Measurements from ENCODE around the gene RNASEH2C.
"Not testable (repeated sequence)": the region's sequence is repeated elsewhere in the genome, so short reads cannot be mapped to it uniquely, and the experiment has no call there.

RNASEH2C gene

DNA sequence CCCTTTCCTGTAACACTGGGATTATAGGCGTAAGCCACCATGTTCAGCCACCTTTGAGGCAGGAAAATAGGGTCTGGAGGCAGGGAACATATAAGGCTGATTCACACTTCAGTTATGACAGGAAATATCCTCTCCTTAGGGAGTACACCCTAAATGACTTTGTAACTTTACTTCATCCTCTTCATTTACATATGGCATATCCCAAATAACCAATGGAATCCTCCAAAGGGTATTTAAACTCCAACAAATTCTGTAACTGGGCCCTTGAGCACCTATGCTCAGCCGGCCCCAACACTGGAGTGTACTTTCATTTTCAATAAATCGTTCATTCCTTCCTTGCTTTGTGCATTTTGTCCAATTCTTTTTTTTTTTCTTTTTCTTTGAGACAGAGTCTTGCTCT is 10.2 kb downstream of the RNASEH2C start:
- H3K36me3 ChIP-seq, result peaks cover 25% of the 10 kb centered on the region
- H3K27me3 ChIP-seq, result no peaks in the 10 kb centered on the region
- H3K27ac ChIP-seq, result peak overlapping the region; percentile 100
- H3K9me3 ChIP-seq, result no peaks in the 10 kb centered on the region
- peak overlapping the region; percentile 80 for H3K4me2 ChIP-seq
- no peak for TF ChIP-seq Cebpa-rat (IDR thresholded peaks at IDR 0.05)
- H3K4me1 ChIP-seq, result peaks cover 74% of the 10 kb centered on the region
- peaks cover 19% of the 10 kb centered on the region; the same call in 1 of the 2 replicates for H4K20me1 ChIP-seq
- peak overlapping the region; percentile 77; the same call in 1 of the 2 replicates for H3K4me3 ChIP-seq
- 0 out of 2 replicates have a peak overlapping the region, but pooled peaks have one; percentile 8 for H3K9ac ChIP-seq

DNA sequence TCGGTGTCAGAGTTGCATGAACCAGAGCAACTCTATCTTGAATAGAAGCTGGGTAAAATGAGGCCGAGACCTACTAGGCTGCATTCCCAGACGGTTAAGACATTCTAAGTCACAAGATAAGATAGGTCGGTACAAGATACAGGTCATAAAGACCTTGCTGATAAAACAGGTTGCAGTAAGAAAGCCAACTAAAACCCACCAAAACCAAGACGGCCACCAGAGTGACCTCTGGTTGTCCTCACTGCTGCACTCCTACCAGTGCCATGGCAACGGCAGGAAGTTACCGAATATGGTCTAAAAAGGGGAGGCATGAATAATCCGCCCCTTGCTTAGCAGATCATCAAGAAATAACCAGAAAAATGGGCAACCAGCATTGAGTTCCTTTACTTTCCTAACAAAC is 10.9 kb downstream of the RNASEH2C start:
- Histone ChIP-seq H3K27ac (0 out of 2 replicates have a peak overlapping the region, but pooled peaks have one; percentile 2), H3K4me1 (peaks cover 82% of the 10 kb centered on the region), H4K20me1 (peaks cover 15% of the 10 kb centered on the region; the same call in 1 of the 2 replicates), H3K36me3 (peaks cover 18% of the 10 kb centered on the region), H3K27me3 (no peaks in the 10 kb centered on the region), H3K9ac (no peak overlapping the region), H3K4me3 (no peak overlapping the region), H3K4me2 (peak overlapping the region; percentile 80), H3K9me3 (no peaks in the 10 kb centered on the region)
- TF ChIP-seq Cebpa-rat (IDR thresholded peaks at IDR 0.05), result no peak

DNA sequence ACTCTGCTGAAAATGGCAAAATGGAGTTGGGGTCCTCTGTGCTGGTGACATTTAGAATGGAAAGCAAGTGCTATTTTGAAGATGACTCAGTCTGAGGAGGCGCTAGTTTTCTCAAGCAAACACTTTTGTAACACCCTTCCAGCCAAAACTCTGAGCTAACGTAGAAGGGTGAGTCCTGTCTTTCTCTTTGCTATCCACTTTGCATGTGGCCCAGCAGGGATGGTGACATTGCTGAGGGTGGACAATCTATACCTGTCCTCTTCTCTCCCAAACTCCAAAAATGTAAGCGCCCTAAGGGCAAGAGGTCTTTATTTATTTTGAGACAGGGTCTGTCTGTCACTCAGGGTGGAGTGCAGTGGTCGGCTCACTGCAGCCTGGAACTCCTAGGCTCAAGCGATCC is 12.1 kb downstream of the RNASEH2C start:
- H4K20me1 ChIP-seq, result peaks cover 10% of the 10 kb centered on the region; the same call in 1 of the 2 replicates
- peaks cover 6% of the 10 kb centered on the region for H3K36me3 ChIP-seq
- peak overlapping the region; percentile 80 for H3K4me2 ChIP-seq
- H3K4me3 ChIP-seq, result no peak overlapping the region
- no peak overlapping the region for H3K9ac ChIP-seq
- H3K4me1 ChIP-seq, result peaks cover 86% of the 10 kb centered on the region
- TF ChIP-seq Cebpa-rat (IDR thresholded peaks at IDR 0.05), result no peak
- no peaks in the 10 kb centered on the region for H3K9me3 ChIP-seq
- peak overlapping the region; percentile 35; the same call in 1 of the 2 replicates for H3K27ac ChIP-seq
- H3K27me3 ChIP-seq, result no peaks in the 10 kb centered on the region

DNA sequence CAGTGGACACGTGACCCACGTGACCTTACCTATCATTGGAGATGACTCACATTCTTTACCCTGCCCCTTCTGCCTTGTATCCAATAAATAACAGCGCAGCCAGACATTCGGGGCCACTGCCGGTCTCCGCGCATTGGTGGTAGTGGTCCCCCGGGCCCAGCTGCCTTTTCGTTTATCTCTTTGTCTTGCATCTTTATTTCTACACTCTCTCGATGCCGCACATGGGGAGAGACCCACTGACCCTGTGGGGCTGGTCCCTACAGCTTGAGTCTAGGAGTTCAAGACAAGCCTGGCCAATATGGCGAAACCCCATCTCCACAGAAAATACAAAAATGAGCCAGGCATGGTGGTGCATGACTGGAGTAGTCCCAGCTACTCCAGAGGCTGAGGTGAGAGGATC is 13.6 kb downstream of the RNASEH2C start:
- H3K36me3 ChIP-seq, H4K20me1 ChIP-seq, H3K4me3 ChIP-seq, H3K27me3 ChIP-seq, H3K9me3 ChIP-seq: not testable (repeated sequence)
- Histone ChIP-seq H3K9ac (peak overlapping the region; percentile 68; the same call in 1 of the 2 replicates), H3K27ac (peak overlapping the region; percentile 90), H3K4me2 (peak overlapping the region; percentile 80), H3K4me1 (peaks cover 85% of the 10 kb centered on the region)

DNA sequence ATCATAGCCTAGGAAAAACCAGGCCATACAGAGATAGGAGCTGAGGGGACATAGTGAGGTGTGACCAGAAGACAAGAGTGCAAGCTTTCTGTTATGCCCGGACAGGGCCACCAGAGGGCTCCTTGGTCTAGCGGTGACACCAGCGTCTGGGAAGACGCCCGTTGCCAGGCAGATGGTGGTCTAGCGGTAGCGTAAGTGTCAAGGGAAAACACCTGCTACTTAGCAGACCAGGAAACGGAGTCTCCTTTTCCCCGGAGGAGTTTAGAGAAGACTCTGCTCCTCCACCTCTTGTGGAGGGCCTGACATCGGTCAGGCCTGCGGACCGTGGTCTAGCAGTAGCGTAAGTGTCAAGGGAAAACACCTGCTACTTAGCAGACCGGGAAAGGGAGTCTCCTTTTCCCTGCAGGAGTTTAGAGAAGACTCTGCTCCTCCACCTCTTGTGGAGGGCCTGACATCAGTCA is 14.3 kb downstream of the RNASEH2C start:
- H3K27me3 ChIP-seq, H3K4me3 ChIP-seq, H4K20me1 ChIP-seq, H3K9me3 ChIP-seq, H3K36me3 ChIP-seq: not testable (repeated sequence)
- H3K9ac ChIP-seq, result peak overlapping the region; percentile 68; the same call in 1 of the 2 replicates
- H3K27ac ChIP-seq, result peak overlapping the region; percentile 90
- H3K4me1 ChIP-seq, result peaks cover 85% of the 10 kb centered on the region
- H3K4me2 ChIP-seq, result peak overlapping the region; percentile 80

DNA sequence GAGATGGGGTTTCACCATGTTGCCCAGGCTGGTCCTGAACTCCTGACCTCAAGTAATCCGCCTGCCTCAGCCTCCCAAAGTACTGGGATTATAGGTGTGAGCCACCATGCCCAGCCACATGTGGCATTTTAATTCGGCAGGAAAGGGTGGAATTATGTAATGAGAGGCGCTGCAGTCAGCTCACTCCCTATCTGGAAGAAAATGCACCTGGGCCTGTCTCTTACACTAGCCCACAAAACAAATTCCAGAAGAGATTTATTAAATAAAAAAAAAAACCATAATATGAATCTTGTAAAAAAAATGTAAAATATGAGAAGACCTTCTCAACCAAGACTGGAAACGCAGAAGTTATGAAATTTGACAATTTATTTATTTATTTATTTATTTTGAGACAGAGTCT is 16.8 kb downstream of the RNASEH2C start:
- Histone ChIP-seq H3K9me3 (peaks cover 16% of the 10 kb centered on the region), H3K27me3 (no peaks in the 10 kb centered on the region), H3K4me1 (peaks cover 76% of the 10 kb centered on the region), H3K36me3 (no peaks in the 10 kb centered on the region), H3K27ac (no peak overlapping the region), H3K9ac (no peak overlapping the region), H3K4me3 (no peak overlapping the region), H3K4me2 (peak overlapping the region; percentile 80; the same call in 1 of the 2 replicates), H4K20me1 (no peaks in the 10 kb centered on the region)
- no peak for TF ChIP-seq Cebpa-rat (IDR thresholded peaks at IDR 0.05)

DNA sequence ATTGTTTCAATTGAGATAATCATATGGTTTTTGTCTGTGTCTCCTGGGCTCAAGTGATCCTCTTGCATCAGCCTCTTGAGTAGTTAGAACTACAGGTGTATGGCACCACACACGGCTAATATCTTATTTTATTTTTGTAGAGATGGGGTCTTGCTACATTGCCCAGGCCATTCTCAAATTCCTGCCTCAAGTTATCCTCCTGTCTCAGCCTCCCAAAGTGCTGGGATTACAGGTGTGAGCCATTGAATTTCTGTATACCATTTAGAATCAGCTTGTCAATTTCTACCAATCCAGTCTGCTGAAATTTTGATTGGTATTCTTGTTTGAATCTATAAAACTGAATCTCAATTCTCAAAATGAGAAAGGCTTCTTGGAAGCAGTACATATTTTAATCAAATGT is 18.9 kb downstream of the RNASEH2C start:
- TF ChIP-seq Cebpa-rat (IDR thresholded peaks at IDR 0.05), result no peak
- no peak overlapping the region for H3K27ac ChIP-seq
- peaks cover 16% of the 10 kb centered on the region for H3K9me3 ChIP-seq
- no peaks in the 10 kb centered on the region for H3K36me3 ChIP-seq
- no peak overlapping the region for H3K4me2 ChIP-seq
- H3K27me3 ChIP-seq, result no peaks in the 10 kb centered on the region
- H3K9ac ChIP-seq, result no peak overlapping the region
- H3K4me1 ChIP-seq, result peaks cover 55% of the 10 kb centered on the region
- no peaks in the 10 kb centered on the region for H4K20me1 ChIP-seq
- no peak overlapping the region for H3K4me3 ChIP-seq

DNA sequence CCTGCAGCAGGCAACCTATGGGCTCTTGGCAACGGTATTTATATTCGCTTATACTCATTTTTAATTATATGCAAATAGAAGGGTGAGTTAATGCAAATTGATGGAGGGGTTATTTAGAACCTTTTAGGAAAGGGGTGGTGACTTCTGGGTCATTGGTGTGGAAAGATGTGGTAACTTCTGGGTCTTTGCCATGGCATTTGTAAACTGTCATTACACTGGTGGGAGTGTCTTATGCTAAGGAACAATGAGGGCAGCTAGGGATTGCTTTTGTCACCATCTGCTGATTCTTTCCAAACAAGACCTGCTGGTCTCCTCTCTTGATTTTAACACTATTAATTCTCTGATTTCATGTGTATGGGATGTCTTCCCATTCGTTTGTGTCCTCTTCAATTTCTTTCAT is 20.2 kb downstream of the RNASEH2C start:
- Histone ChIP-seq H3K9me3 (peaks cover 16% of the 10 kb centered on the region), H3K4me1 (peaks cover 56% of the 10 kb centered on the region), H3K36me3 (no peaks in the 10 kb centered on the region), H3K27me3 (no peaks in the 10 kb centered on the region), H3K4me3 (no peak overlapping the region), H3K4me2 (peak overlapping the region; percentile 46), H3K9ac (no peak overlapping the region), H4K20me1 (no peaks in the 10 kb centered on the region), H3K27ac (no peak overlapping the region)
- no peak for TF ChIP-seq Cebpa-rat (IDR thresholded peaks at IDR 0.05)

DNA sequence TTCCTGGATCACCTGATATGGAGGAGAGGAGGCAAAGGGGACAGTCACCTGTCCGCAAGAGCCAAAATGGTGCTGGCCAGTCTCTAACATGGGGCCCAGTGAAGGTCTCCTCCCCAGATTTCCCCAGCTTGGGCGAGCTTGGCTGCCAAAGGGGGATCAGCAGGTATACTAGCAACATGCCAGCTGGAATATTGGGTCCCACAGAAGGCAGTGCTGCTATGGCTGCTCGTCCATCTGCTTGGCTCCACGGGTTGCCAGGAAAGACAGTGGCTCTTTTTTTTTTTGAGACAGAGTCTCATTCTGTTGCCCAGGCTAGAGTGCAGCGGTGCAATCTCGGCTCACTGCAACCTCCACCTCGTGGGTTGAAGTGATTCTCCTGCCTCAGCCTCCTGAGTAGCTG is 21.3 kb downstream of the RNASEH2C start:
- no peaks in the 10 kb centered on the region for H3K27me3 ChIP-seq
- H3K4me3 ChIP-seq, result no peak overlapping the region
- H3K27ac ChIP-seq, result no peak overlapping the region
- H3K36me3 ChIP-seq, result no peaks in the 10 kb centered on the region
- peaks cover 16% of the 10 kb centered on the region for H3K9me3 ChIP-seq
- peaks cover 45% of the 10 kb centered on the region for H3K4me1 ChIP-seq
- H4K20me1 ChIP-seq, result no peaks in the 10 kb centered on the region
- no peak for TF ChIP-seq Cebpa-rat (IDR thresholded peaks at IDR 0.05)
- no peak overlapping the region for H3K9ac ChIP-seq
- H3K4me2 ChIP-seq, result no peak overlapping the region

DNA sequence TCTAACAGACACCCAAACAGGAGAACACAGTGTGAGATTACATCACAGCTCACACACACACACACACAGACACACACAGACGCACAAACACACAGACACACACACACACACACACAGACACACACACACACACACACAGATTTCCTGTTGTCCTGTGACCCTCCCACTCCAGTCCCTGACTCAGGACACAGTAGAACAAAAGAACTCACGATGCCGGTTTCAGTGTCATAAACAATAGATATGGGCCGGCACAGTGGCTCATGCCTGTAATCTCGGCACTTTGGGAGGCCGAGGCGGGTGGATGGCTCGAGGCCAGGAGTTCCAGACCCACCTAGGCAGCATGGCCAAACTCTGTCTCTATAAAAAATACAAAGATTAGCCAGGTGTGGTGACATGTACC is 22.4 kb downstream of the RNASEH2C start:
- H3K9me3 ChIP-seq, result peaks cover 16% of the 10 kb centered on the region
- H3K4me3 ChIP-seq, result no peak overlapping the region
- H4K20me1 ChIP-seq, result no peaks in the 10 kb centered on the region
- no peak overlapping the region for H3K27ac ChIP-seq
- no peaks in the 10 kb centered on the region for H3K27me3 ChIP-seq
- TF ChIP-seq Cebpa-rat (IDR thresholded peaks at IDR 0.05), result no peak
- no peaks in the 10 kb centered on the region for H3K36me3 ChIP-seq
- no peak overlapping the region for H3K4me2 ChIP-seq
- H3K4me1 ChIP-seq, result peaks cover 34% of the 10 kb centered on the region
- H3K9ac ChIP-seq, result no peak overlapping the region
